T-helper 1 cell (primary cell): ENCODE data around the gene FMO3.

Experiments
- DNase-seq, 5 donors: peaks; one replicate each; pipeline ENCODE4 v3.0.0-alpha.2; 2012 to 2020

FMO3 gene

GRCh38 chr1:171160639-171161354 lies 70.1 kb downstream of the FMO3 start:
- DNase-seq, result no peak

DNA sequence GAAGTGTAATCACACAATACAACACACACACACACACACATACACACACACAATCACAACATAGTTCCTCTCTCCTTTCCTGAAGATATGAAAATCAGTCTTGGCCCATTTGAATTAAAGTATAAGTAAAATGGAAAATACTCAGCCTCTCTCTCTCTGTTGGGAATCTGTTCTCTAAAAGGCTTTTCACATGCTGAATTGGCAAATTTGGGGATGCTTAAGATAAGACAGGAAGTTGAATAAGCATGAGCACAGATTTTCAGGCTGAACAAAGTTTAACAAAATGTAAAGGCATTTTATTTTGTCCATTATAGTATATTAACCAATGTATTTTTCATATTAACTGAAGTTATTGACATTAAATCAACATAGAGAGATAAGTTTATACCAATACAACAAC lies 70.7 kb downstream of the FMO3 start:
- DNase-seq, result no peak

- no peak for DNase-seq
Measured at GRCh38 chr1:171166361-171166760, 75.7 kb downstream of the FMO3 start.
